CD8-positive, alpha-beta memory T cell (primary cell): ENCODE data around the gene TYW3. TPM values are rescaled to one million over a fixed set of nuclear protein-coding genes. Genes with fewer than 3 reads are reported as not detected.

Source experiments
- CTCF ChIA-PET: fragments of 350-600 bp; sonication (Branson Sonifier 250); formaldehyde crosslinking; loops from one replicate; lab custom pipeline; 2021; ENCODE audit warnings: antibody characterized with exemption; lab: Charles Lee
- POLR2A ChIA-PET: fragments of 350-600 bp; sonication (Branson Sonifier 250); formaldehyde crosslinking; loops from one replicate; lab custom pipeline; 2021; ENCODE audit warnings: antibody characterized with exemption; lab: Charles Lee
- DNase-seq, 5 donors: peaks; one replicate each; pipeline versions ENCODE4 v3.0.0 to v3.0.0-alpha.2; 2020 to 2022; ENCODE audit warnings: mixed read lengths in 1 of 5
- H3K27ac ChIP-seq: one replicate; pipeline ENCODE4 v1.7.0; 2013; ENCODE audit warnings: low read depth, mild to moderate bottlenecking, low read length, moderate library complexity
- H3K27me3 ChIP-seq: 2 replicates; pipeline ENCODE4 v1.7.0; 2013; ENCODE audit warnings: low read length, mild to moderate bottlenecking; ENCODE audit not compliant: insufficient read depth, poor library complexity, severe bottlenecking
- H3K36me3 ChIP-seq: 2 replicates; pipeline ENCODE4 v1.7.0; 2013; ENCODE audit warnings: mild to moderate bottlenecking, low read length, moderate library complexity; ENCODE audit not compliant: insufficient read depth
- H3K4me1 ChIP-seq: 2 replicates; pipeline ENCODE4 v1.7.0; 2013; ENCODE audit warnings: mild to moderate bottlenecking, low read length, moderate library complexity; ENCODE audit not compliant: insufficient read depth
- H3K4me3 ChIP-seq: 2 replicates; pipeline ENCODE4 v1.7.0; 2013; ENCODE audit warnings: mild to moderate bottlenecking, low read length
- H3K9me3 ChIP-seq: 2 replicates; pipeline ENCODE4 v1.7.0; 2013; ENCODE audit warnings: mild to moderate bottlenecking, low read length
- H3K27ac Mint-ChIP-seq, 8 donors: one replicate each; pipeline ENCODE4 v1.8.0; 2020 to 2021; ENCODE audit warnings: mixed read lengths in 8 of 8, mild to moderate bottlenecking in 6 of 8, inconsistent platforms in 3 of 8, moderate library complexity in 3 of 8
- H3K27me3 Mint-ChIP-seq, 2 donors: one replicate each; pipeline ENCODE4 v1.8.0; 2020 to 2021; ENCODE audit warnings: mixed read lengths in 2 of 2, mild to moderate bottlenecking in 1 of 2, moderate library complexity in 1 of 2
- H3K36me3 Mint-ChIP-seq, 3 donors: one replicate each; pipeline ENCODE4 v1.8.0; 2020 to 2021; ENCODE audit warnings: mixed read lengths in 3 of 3, inconsistent platforms in 1 of 3, mild to moderate bottlenecking in 1 of 3
- H3K4me1 Mint-ChIP-seq, 3 donors: one replicate each; pipeline ENCODE4 v1.8.0; 2020 to 2021; ENCODE audit warnings: mixed read lengths in 3 of 3, inconsistent platforms in 1 of 3, mild to moderate bottlenecking in 1 of 3
- H3K4me3 Mint-ChIP-seq, 7 donors: one replicate each; pipeline ENCODE4 v1.8.0; 2020 to 2021; ENCODE audit warnings: mixed read lengths in 7 of 7, mild to moderate bottlenecking in 6 of 7, moderate library complexity in 4 of 7, inconsistent platforms in 2 of 7
- H3K9me3 Mint-ChIP-seq, 5 donors: one replicate each; pipeline ENCODE4 v1.8.0; 2020 to 2022; ENCODE audit warnings: mixed read lengths in 5 of 5, mild to moderate bottlenecking in 3 of 5, moderate library complexity in 2 of 5, inconsistent platforms in 1 of 5
- polyA plus RNA-seq: library from polyadenylated mRNA; unstranded; fragments of 300-500 nt; fragmentation: Illumina TruSeq; gene quantifications from one replicate; pipeline ENCODE4 v1.2.3, GENCODE V29; 2021
- total RNA-seq, 2 experiments: library from RNA; stranded (reverse); gene quantifications; one replicate each; pipeline ENCODE4 v1.2.3, GENCODE V29; 2021

The TYW3 gene
- 10 to 100 TPM; 40.3 to 42.0 TPM for total RNA-seq
- polyA plus RNA-seq, result 15.0 TPM

- peaks cover 11% of the 10 kb centered on the region for H3K36me3 ChIP-seq
- peak within 1 kb of the TSS; percentile 83 to 99 (median 96) for H3K27ac Mint-ChIP-seq
- ChIA-PET POLR2A (interaction anchor here (0.5 kb wide), 1 partner anchor 18 kb away, joined by 3 read pairs; no protein-coding TSS in a partner anchor), CTCF (interaction anchor here (0.6 to 1.8 kb wide), 12 partner anchors 9 to 42 kb away, joined by 3 to 8 read pairs (median 4); no protein-coding TSS in a partner anchor)
- H3K4me1 Mint-ChIP-seq, result peaks cover 48 to 59% (median 56%) of the 10 kb centered on the region in 3 donors
- H3K9me3 Mint-ChIP-seq, result peaks cover 0 to 2% (median 0%) of the 10 kb centered on the region in 5 donors
- H3K27me3 ChIP-seq, result no peaks in the 10 kb centered on the region
- peak within 1 kb of the TSS; percentile 89 to 99 (median 96) for H3K4me3 Mint-ChIP-seq
- H3K27ac ChIP-seq, result peak within 1 kb of the TSS; percentile 89
- no peaks in the 10 kb centered on the region for H3K27me3 Mint-ChIP-seq
- H3K4me3 ChIP-seq, result peak within 1 kb of the TSS; percentile 90
- peaks cover 22% of the 10 kb centered on the region for H3K4me1 ChIP-seq
- peak; percentile 64 to 88 (median 84) for DNase-seq
- H3K9me3 ChIP-seq, result no peaks in the 10 kb centered on the region
- H3K36me3 Mint-ChIP-seq, result peaks cover 5 to 44% (median 14%) of the 10 kb centered on the region in 3 donors
Measured at GRCh38 chr1:74732960-74733603, at the start of gene TYW3, which contains the start of gene CRYZ. Gene TYW3 (plus strand): TSS chr1:74733152. CDS start chr1:74733245, 93 bp downstream. Gene CRYZ (minus strand): TSS chr1:74733050. CDS start chr1:74724821, 8,229 bp downstream.

GRCh38 chr1:74683656-74684055, 49.3 kb upstream of the TYW3 start:
- peaks cover 0 to 16% of the 10 kb centered on the region in 2 donors for H3K27me3 Mint-ChIP-seq
- no peaks in the 10 kb centered on the region for H3K4me1 Mint-ChIP-seq
- POLR2A ChIA-PET, result no interaction called here
- H3K4me3 Mint-ChIP-seq, result no peak overlapping the region
- Histone ChIP-seq H3K9me3 (no peaks in the 10 kb centered on the region), H3K27me3 (no peaks in the 10 kb centered on the region), H3K4me3 (no peak overlapping the region), H3K36me3 (no peaks in the 10 kb centered on the region), H3K4me1 (no peaks in the 10 kb centered on the region), H3K27ac (no peak overlapping the region)
- H3K9me3 Mint-ChIP-seq, result no peaks in the 10 kb centered on the region
- no peaks in the 10 kb centered on the region for H3K36me3 Mint-ChIP-seq
- H3K27ac Mint-ChIP-seq, result no peak overlapping the region
- no peak for DNase-seq
- CTCF ChIA-PET, result no interaction called here

GRCh38 chr1:74684301-74684700, 48.7 kb upstream of the TYW3 start:
- CTCF ChIA-PET, result no interaction called here
- Histone ChIP-seq H3K27ac (no peak overlapping the region), H3K27me3 (no peaks in the 10 kb centered on the region), H3K36me3 (no peaks in the 10 kb centered on the region), H3K4me1 (no peaks in the 10 kb centered on the region), H3K4me3 (no peak overlapping the region), H3K9me3 (no peaks in the 10 kb centered on the region)
- Mint-ChIP-seq H3K27ac (no peak overlapping the region), H3K36me3 (no peaks in the 10 kb centered on the region), H3K4me1 (no peaks in the 10 kb centered on the region), H3K4me3 (no peak overlapping the region), H3K27me3 (peaks cover 0 to 9% of the 10 kb centered on the region in 2 donors), H3K9me3 (no peaks in the 10 kb centered on the region)
- POLR2A ChIA-PET, result no interaction called here
- DNase-seq, result no peak

GRCh38 chr1:74686928-74687327, 46.0 kb upstream of the TYW3 start:
- no peaks in the 10 kb centered on the region for H3K4me1 Mint-ChIP-seq
- no peaks in the 10 kb centered on the region for H3K36me3 Mint-ChIP-seq
- H3K4me3 ChIP-seq, result no peak overlapping the region
- H3K9me3 Mint-ChIP-seq, result no peaks in the 10 kb centered on the region
- CTCF ChIA-PET, result interaction anchor here (1.0 kb wide), 1 partner anchor 11 kb away, joined by 3 read pairs; no protein-coding TSS in a partner anchor
- no peaks in the 10 kb centered on the region for H3K9me3 ChIP-seq
- DNase-seq, result no peak
- H3K36me3 ChIP-seq, result no peaks in the 10 kb centered on the region
- H3K4me1 ChIP-seq, result no peaks in the 10 kb centered on the region
- H3K27me3 Mint-ChIP-seq, result no peaks in the 10 kb centered on the region
- H3K27ac Mint-ChIP-seq, result no peak overlapping the region
- no peak overlapping the region for H3K27ac ChIP-seq
- no peak overlapping the region for H3K4me3 Mint-ChIP-seq
- H3K27me3 ChIP-seq, result no peaks in the 10 kb centered on the region
- POLR2A ChIA-PET, result no interaction called here

- Histone ChIP-seq H3K4me1 (no peaks in the 10 kb centered on the region), H3K27me3 (no peaks in the 10 kb centered on the region), H3K27ac (no peak overlapping the region), H3K9me3 (no peaks in the 10 kb centered on the region), H3K36me3 (no peaks in the 10 kb centered on the region), H3K4me3 (no peak overlapping the region)
- POLR2A ChIA-PET, result no interaction called here
- H3K27ac Mint-ChIP-seq, result peak overlapping the region in 1 of 8 donors; percentile 75
- no peaks in the 10 kb centered on the region for H3K4me1 Mint-ChIP-seq
- no peaks in the 10 kb centered on the region for H3K36me3 Mint-ChIP-seq
- no peaks in the 10 kb centered on the region for H3K27me3 Mint-ChIP-seq
- no peaks in the 10 kb centered on the region for H3K9me3 Mint-ChIP-seq
- no peak overlapping the region for H3K4me3 Mint-ChIP-seq
- DNase-seq, result peak in 4 of 5 donors; percentile 14 to 49 (median 20)
- CTCF ChIA-PET, result interaction anchor here (0.9 to 1.8 kb wide), 8 partner anchors 9 to 45 kb away, joined by 3 to 7 read pairs (median 4); no protein-coding TSS in a partner anchor
Measured at GRCh38 chr1:74689621-74690363, 43.2 kb upstream of the TYW3 start.

- H3K4me1 Mint-ChIP-seq, result no peaks in the 10 kb centered on the region
- Histone ChIP-seq H3K4me3 (no peak overlapping the region), H3K36me3 (no peaks in the 10 kb centered on the region), H3K27ac (no peak overlapping the region), H3K9me3 (no peaks in the 10 kb centered on the region), H3K27me3 (no peaks in the 10 kb centered on the region), H3K4me1 (no peaks in the 10 kb centered on the region)
- CTCF ChIA-PET, result interaction anchor here (0.9 to 1.8 kb wide), 7 partner anchors 9 to 45 kb away, joined by 3 to 5 read pairs (median 3); partner anchors contain the start of genes CRYZ and TYW3
- DNase-seq, result no peak
- H3K4me3 Mint-ChIP-seq, result no peak overlapping the region
- H3K27ac Mint-ChIP-seq, result peak overlapping the region in 2 of 8 donors; percentile 29 to 75
- no peaks in the 10 kb centered on the region for H3K36me3 Mint-ChIP-seq
- H3K9me3 Mint-ChIP-seq, result no peaks in the 10 kb centered on the region
- H3K27me3 Mint-ChIP-seq, result peaks cover 0 to under 1% of the 10 kb centered on the region in 2 donors
- POLR2A ChIA-PET, result no interaction called here
Measured at GRCh38 chr1:74690364-74690696, 42.6 kb upstream of the TYW3 start.

- Mint-ChIP-seq H3K4me1 (no peaks in the 10 kb centered on the region), H3K27me3 (peaks cover 0 to 1% of the 10 kb centered on the region in 2 donors), H3K4me3 (no peak overlapping the region), H3K9me3 (no peaks in the 10 kb centered on the region), H3K27ac (no peak overlapping the region), H3K36me3 (no peaks in the 10 kb centered on the region)
- H3K36me3 ChIP-seq, result no peaks in the 10 kb centered on the region
- no peaks in the 10 kb centered on the region for H3K9me3 ChIP-seq
- no peaks in the 10 kb centered on the region for H3K27me3 ChIP-seq
- no peak overlapping the region for H3K4me3 ChIP-seq
- no peak for DNase-seq
- no peak overlapping the region for H3K27ac ChIP-seq
- ChIA-PET POLR2A (no interaction called here), CTCF (interaction anchor here (1.5 to 1.8 kb wide), 3 partner anchors 8 to 44 kb away, joined by 3 to 5 read pairs (median 5); partner anchors contain the start of genes CRYZ and TYW3)
- H3K4me1 ChIP-seq, result no peaks in the 10 kb centered on the region
Measured at GRCh38 chr1:74690909-74691308, 42.0 kb upstream of the TYW3 start.

GRCh38 chr1:74693473-74693872, 39.5 kb upstream of the TYW3 start:
- no peaks in the 10 kb centered on the region for H3K9me3 Mint-ChIP-seq
- Histone ChIP-seq H3K27me3 (no peaks in the 10 kb centered on the region), H3K4me3 (no peak overlapping the region), H3K9me3 (no peaks in the 10 kb centered on the region), H3K36me3 (no peaks in the 10 kb centered on the region), H3K27ac (no peak overlapping the region), H3K4me1 (no peaks in the 10 kb centered on the region)
- peaks cover 0 to 1% of the 10 kb centered on the region in 2 donors for H3K27me3 Mint-ChIP-seq
- no peaks in the 10 kb centered on the region for H3K4me1 Mint-ChIP-seq
- no peaks in the 10 kb centered on the region for H3K36me3 Mint-ChIP-seq
- DNase-seq, result no peak
- H3K27ac Mint-ChIP-seq, result no peak overlapping the region
- ChIA-PET CTCF (interaction anchor here (0.7 kb wide), 1 partner anchor 62 kb away, joined by 3 read pairs; no protein-coding TSS in a partner anchor), POLR2A (no interaction called here)
- H3K4me3 Mint-ChIP-seq, result no peak overlapping the region
